ENCODE measurements around the gene SMARCD2.

SMARCD2 gene

DNA sequence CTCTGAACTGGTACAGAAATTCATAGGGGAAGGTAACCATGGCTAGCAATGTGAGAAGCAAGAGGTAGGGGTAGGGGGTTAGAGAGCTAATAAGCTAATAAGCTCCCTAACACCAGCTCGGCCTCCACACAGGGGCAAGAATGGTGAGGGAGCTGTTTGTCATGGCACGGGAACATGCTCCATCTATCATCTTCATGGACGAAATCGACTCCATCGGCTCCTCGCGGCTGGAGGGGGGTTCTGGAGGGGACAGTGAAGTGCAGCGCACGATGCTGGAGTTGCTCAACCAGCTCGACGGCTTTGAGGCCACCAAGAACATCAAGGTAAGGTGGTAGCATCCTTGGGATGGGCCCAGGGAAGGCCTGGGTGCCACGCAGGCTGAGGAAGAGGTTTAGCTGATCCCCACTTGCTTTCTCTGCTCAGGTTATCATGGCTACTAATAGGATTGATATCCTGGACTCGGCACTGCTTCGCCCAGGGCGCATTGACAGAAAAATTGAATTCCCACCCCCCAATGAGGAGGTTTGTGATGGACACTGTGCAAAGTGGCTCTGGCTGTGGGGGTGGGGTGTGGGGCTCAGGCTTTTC, 11.5 kb downstream of the SMARCD2 start:
- DNase-seq: no peak

DNA sequence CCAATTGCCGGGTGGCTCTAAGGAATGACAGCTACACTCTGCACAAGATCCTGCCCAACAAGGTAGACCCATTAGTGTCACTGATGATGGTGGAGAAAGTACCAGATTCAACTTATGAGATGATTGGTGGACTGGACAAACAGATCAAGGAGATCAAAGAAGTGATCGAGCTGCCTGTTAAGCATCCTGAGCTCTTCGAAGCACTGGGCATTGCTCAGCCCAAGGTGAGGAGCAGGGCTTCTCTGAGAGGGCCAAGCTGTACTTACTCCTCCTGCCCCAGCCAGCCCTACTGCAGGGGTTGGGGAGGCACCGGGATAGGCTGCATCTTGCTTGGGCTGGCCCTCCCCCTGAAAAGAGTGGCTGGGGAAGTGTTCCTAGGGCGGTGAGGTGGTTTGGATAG, 12.2 kb downstream of the SMARCD2 start:
- DNase-seq: no peak

DNA sequence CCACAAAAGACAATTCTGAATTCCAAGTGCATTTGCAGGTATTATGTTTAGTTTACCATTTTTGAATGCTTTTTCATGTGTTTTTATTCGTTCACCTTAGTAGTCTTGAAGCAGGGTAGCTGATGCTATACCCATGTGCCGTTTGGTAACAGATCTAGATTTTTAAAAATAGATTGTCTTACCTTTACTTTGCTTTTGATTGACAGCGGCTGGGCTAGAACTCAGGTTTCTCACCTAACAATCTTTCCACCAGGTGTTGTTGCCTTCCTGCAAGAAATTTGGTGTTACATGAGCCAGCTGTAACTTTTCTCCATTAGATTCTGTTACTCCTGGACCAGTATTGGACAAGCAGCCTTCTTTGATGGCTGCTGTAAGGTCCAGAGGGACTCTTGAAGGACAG, 13.5 kb downstream of the SMARCD2 start:
- DNase-seq: no peak

DNA sequence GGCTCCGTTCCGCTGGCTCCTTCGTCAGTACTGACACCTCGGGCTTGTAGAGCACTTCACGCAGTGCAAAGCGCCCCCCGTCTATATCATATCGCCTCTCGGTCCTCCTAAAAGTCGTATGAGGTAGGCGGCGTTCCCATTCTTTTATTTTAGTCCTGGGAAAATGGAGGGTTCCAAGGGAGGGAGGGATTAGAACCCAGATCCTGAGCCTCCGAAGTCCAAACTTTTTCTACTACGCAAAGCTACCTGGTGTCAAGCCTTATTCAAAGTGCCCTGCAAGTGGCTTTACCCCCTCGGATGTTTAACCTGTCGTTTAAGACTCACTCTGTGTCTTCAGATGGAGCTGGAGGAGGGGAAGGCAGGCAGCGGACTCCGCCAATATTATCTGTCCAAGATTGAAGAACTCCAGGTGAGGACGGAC, 14.7 kb downstream of the SMARCD2 start:
- no peak for DNase-seq

DNA sequence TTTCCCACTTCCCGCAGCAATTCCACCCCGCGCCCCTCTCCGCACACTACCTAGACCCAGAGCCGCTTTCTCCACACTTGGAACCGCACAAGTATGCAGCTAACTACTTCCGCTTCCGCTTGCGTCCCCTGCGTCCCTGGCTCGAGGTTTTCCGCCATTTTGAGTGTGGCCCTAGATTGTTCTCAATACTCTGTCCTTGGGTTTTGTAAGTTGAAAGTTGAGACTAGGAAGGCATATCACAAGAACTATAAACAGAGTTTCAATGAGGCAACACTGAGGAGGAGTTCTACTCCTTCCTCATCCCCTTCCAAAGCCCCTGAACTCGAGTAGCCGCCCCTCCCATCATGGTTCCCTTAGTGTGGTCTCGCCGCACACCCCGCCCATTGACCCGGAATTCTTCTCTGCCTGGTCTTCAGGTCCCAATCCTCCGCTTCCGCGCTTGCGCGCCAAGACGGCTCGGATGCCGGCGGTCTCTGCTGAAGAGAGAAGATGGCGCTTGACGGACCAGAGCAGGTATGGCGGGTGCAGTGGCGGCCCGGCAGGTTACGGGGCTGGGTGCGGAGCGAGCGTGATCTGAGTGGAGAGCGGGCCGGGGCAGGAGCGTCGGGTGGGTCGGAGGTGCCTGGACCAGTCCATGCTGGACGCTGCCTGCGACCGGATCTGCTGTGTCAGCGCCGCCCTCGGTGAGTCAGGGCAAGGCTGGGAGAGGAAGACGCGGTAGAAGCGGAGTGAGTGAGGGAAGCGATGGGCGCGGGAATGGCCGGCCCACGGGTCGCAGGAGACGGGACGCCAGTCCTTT, 15.3 kb downstream of the SMARCD2 start, which contains the start of the genes FTSJ3 and PSMC5:
Gene FTSJ3 (minus strand): TSS at position 662 of the 799 bp plus-strand sequence. CDS start 761 bp downstream, outside the sequence.
Gene PSMC5 (plus strand): TSS at position 430 of the 799 bp plus-strand sequence. CDS start 60 bp downstream, at position 490.
- DNase-seq: peak; percentile 97

DNA sequence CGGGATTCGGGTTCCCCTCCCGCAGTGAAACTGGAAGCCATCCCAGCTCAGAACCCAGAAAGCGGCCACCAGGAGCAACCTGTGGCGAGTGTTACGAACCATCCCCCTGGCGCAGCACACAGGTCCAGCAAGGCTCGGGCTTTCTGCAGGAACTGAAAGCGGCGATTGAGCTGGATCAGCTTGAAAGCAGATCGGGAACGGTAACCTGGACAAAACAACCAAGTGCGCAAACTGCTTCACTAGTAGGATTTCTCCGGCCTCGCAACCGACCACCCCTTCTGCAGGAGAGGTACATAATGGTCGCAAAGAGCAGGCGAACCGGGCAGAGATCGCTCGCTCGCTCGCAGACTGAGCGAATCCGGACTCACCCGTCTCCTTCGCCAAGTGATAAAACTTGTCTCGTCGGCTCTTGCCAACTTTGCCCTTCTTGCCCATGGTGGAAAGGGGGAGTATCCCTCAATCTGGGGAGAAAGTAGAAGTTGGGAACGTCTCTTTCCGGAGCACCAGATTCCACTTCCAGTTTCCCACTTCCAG, 15.9 kb downstream of the SMARCD2 start:
- DNase-seq: no peak

DNA sequence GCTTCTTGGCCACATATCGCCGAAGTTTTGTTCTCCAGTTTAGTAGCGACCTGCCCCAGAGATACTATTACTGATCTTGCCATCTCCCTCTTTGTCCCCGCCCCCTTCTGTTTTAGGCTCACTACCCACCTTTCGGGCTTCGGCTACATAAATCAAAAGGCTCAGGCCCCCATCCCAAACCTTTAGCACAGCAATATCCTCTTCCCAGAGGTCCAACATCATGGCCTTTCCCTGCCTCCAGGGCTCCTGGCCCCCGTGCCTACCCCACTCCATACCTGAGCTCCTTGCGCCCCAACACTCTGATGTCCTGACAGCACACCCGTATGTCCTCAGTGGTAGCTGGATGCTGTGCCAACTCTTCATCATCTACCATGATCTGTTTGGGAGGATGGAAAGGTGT, 18.1 kb downstream of the SMARCD2 start:
- DNase-seq: no peak

DNA sequence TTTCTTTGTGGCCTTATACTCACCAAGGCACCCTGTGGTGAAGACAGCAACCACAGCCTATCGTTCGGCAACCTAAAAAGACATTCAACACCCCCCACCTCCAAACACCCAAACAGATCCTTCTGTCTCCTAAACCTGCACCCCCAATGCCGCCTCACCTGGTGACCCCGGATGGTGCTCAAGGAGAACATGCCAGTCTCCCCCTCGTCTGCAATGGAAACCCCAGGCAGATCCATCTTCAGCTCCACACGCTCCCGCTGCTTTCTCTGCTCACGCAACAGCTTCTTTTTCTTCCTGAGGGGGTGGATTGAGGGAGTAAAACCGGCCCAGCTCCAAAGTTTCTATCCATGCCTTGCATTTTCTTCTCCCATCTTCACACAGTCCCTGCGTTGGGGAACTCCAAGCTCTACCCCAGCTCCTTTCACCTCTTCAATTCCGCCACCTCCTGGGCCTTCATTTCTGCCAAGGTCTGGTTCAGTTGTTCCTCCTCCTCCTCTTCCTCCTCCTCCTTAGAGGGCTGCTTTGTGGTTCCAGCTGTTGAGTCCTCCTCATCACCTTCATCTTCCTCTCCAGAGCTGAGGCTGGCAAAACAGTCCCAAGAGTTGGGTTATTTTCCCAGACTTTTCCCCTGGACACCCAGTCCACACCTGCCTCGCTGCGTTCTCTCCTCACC, 18.7 kb downstream of the SMARCD2 start:
- no peak for DNase-seq

DNA sequence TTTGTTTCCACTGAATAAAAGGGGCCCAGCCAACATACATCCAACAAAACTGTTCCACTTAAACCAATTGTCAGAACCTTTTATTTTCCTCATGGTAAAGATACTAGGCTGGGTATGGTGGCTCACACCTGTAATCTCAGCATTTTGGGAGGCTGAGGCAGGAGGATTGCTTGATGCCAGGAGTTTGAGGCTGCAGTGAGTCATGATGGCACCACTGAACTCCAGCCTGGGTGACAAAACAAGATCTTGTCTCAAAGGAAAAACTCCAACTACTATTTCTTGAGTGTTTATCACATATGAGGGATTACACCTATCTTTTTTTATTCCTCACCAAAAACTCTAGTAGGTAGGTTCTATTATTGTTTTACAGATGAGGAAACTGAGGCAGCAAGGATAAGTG, 19.9 kb downstream of the SMARCD2 start:
- no peak for DNase-seq

DNA sequence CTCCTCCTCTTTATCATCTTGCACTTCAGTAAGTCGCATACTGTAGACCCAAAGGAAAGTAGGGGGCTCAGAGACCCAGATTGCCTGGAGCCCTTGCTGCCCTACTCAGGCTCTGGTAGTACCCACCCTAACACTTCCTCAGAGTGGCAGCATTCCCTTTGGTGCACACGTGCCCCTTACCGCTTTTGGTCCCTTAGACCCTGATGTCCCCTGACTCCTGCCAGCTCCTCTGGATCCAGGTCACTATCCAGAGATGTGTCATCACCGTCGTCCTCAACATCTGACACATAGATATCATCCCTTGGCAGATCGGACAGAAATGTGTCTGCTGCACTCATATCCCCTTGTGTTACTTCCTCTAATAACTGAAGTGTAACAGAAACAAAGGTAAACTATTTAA, 20.7 kb downstream of the SMARCD2 start:
- DNase-seq: no peak

DNA sequence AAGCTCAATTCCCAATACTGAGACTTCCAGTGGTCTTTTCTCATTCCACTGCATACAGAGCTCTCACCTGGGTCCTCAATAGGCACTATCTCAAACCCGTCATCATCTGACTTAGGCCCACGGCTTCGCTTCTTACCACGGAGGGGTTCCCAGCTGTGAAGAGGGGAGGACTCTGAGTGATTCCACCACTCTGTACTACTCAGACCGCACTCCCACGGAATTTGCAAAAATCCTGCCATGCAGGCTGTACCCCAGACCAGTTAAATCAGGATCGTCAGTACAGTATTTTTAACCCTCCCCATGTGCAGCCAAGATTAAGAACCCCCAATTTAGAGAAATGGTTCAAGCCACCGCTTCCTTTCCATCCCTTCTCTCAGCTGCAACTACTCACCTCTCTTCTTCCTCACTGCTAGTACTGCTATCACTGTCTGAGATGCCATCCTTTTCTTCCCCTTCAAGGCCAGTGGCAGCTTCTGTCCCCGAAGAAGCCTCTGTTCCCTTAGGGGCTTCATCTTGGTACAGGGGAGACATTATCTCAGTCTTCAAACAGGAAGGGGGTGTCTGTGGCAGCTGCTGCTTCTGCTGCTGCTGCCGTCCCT, 21.4 kb downstream of the SMARCD2 start:
- DNase-seq: no peak

DNA sequence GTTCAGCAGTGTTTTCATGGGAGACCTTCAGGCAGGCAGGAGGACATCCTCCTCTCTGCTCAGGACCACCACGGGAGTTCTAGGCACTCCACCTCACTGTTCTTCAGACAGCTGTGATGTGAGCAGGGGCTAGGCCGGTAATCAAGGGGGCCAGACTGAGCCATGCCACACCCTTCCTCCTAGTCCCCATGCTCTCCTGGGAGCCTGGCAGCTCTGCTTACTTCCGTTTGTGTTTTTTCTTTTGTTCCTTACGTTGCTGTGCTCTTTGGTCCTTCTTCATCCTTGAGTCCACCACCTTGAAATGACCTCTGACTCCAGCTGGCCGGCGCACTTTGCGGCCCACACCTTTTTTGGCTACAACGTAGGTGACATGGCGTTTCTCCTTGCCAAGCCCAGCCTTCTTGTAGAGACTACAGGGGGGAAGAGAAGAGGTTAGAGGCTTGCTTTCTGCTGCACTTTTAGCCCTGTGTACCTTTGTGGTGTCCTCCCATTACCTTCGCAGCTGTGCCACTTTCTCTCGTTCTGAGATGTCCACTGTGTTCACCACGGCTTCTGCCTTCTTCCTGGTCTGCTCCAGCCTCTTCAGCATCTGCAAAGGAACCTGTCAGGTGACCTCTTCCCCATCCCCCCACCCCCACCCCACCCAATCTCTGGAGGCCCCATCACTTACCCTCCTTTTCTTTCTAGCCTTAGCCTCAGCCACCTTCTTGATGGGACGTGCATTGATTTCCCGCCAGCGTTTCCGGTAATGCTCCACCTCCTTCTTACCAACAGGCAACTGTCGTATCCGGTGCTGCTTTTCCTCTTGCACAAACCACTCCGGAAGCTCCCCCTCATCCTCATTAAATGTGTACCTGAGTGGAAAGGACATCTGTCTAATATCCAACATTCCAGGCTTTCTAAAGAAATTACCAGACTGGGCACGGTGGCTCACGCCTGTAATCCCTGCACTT, 22.6 kb downstream of the SMARCD2 start:
- DNase-seq: no peak

DNA sequence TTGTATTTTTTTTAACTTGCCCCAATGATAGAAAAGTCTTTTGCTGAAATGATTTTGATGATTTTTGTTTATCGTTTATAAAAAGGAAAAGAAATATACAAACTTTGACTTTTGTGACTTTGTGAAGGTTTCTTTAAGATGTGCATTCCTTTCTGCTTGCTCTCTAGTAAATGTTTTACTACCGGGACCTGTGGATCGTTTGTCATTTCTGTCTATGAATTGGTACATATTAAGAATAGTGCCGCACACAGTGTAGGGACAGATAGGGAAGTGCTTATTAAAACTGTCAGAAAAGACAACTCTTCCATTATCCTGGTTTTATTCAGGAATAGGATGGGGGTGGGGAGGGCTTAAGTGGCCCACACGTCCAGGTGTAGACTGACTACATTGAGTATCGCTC, 23.4 kb downstream of the SMARCD2 start:
- no peak for DNase-seq

DNA sequence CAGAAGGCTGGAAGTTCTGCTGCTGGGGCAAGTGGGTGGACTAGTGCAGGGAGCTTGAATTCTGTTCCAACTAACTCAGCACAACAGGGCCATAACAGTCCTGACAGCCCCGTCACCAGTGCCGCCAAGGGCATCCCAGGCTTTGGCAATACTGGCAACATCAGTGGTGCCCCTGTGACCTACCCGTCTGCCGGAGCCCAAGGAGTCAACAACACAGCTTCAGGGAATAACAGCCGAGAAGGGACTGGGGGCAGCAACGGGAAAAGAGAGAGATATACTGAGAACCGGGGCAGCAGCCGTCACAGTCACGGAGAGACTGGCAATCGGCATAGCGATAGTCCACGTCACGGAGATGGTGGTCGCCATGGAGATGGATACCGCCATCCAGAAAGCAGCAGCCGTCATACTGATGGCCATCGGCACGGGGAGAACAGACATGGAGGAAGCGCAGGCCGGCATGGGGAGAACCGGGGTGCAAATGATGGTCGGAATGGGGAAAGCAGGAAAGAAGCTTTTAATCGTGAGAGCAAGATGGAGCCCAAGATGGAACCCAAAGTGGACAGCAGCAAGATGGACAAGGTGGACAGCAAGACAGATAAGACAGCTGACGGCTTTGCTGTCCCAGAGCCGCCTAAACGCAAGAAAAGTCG, 24.6 kb downstream of the SMARCD2 start:
- no peak for DNase-seq

DNA sequence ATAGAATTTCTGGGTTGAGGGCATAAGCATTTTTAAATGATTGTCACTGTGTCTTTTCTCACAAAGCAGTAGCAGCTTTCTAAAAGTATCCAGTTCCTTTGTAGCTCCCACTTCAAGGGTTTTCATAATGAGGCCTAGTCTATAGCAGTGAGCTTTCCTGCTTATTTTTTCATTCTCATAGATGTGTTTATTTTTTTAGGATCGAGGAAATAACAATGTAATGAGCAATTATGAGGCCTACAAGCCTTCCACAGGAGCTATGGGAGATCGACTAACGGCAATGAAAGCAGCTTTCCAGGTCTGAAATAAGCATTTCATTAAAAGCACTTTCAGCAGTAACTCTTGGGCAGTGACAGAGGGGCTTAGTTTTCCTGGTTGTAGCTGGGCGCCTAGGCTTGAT, 25.8 kb downstream of the SMARCD2 start:
- DNase-seq: no peak

DNA sequence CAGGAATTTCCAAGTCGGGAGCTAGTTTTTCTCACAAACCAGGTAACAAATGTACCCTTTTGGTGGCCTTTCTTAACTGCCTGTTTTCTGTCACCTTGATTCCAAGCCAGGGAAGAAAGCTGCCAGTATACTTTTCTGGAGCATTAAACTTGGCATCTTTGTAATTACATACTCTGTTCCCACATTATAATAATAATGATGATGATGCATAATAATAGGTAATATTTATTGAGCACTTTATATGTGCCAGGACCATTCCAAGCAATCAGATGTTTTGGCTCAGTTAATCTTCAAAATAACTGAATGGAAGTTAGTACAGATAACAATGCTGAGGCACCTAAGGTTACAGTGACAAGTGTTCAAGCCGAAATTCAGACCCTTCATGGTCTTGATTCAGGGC, 26.4 kb downstream of the SMARCD2 start:
- no peak for DNase-seq

DNA sequence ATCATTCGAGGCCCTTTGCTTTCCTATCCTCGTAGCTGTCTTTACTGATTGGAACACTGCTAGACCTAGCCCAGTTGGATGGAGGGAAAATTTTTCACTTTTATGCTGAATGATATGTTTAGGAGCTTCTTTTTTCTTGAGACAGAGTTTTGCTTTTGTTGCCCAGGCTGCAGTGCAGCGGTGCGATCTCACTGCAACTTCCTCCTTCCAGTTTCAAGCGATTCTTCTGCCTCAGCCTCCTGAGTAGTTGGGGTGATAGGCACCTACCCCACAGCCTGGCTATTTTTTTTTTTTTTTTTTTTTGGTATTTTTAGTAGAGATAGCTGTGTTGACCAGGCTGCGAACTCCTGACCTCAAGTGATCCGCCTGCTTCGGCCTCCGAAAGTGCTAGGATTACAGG, 32.5 kb downstream of the SMARCD2 start:
- no peak for DNase-seq

DNA sequence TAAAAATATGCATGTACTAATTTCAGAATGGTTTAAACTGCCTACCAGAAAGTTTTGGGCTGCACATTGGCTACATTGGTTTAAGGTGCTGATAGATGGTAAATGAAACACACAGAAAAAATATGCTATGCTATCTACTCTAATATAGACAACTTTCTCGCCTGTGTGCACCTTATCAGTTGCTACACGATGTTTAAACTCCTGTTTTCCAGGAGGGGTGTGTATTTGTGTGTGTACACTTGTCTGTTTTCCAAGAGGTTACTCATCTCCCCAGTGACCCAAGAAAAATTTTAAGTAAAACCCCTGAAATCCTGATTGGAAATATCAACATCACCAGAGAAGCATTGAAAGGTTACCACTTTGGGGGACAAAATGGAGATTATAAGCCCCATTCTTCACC, 36.9 kb downstream of the SMARCD2 start:
- peak; percentile 75 for DNase-seq

DNA sequence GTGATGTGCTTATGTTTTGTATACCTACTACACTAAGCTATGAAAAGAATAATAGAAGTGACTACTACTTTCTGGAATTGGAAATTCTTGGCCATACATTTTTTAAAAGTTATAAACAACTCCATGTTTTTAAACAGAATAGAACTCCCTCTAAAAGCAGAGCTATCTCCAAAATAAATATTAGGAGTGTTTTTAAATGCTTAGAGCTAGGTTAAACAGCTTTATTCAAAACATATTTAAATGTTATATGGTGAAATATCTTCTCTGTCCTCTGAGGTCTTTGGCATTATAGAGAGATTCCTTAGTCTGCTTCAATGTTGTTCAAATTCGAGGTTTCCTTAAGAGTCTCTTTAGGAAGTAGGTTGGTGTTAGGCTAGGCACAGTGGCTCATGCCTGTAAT, 38.2 kb downstream of the SMARCD2 start:
- DNase-seq: no peak

DNA sequence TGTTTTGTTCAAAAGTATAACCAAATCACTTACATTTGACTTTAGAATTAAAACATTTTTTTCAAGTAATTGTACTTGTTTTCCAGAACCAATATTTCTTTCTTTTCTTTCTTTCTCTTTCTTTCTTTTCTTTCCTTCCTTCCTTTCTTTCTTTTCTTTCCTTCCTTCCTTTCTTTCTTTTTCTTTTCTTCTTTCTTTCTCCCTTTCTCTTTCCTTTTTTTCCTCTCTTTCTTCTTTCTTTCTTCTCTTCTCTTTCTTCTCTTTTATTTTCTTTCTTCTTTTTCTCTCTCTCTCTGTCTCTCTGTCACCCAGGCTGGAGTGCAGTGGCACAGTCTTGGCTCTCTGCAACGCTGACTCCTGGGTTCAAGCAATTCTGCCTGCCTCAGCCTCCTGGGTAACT, 41.7 kb downstream of the SMARCD2 start:
- no peak for DNase-seq

DNA sequence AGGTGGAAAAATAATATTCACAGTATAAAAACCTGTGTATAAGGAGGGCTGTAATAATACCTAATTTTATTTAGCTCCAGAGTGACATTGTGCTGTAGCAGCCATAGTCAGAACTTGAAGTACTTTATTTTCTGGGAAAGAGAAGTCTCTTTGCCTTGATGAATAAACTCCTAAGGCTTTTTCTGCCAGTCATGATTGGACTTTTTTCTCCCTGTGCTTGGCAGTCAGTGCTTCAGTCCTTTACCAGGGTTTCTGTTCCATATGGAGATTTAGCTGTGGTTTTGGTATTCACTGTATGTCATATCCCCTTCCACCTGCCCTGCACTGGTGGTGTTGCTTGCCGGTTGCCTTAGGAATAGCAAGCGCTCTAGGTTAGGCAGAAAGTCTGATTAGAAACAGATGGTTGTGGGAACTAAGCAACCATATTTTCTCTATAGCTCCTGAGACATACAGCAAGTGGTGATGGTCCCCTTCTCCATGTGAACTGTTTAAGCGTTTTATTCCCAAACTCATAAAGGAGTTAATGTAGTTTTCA, 43.8 kb downstream of the SMARCD2 start:
- no peak for DNase-seq

Data from hematopoietic multipotent progenitor cell treated with erythropoietin and hydrocortisone succinate and interleukin-3 and kit ligand, for 8 days (in vitro differentiated cells).